ENCODE data around the gene GCNA. TPM values are rescaled to one million over a fixed set of nuclear protein-coding genes. Genes with fewer than 3 reads are reported as not detected.
"Not testable (repeated sequence)": the region's sequence is repeated elsewhere in the genome, so short reads cannot be mapped to it uniquely, and the experiment has no call there.

GCNA gene
- total and polyA plus RNA-seq, 10 of the 15 experiments (the other 5 are each of a cell fraction or from before 2014, with no cell fraction given) = 0.37 to 1.6 (median 0.90) TPM

- TF ChIP-seq PAX5 (IDR thresholded peaks at IDR 0.05; ENCODE audit: borderline replicate concordance, low read depth, low read length) = no peak
Observed at GRCh38 chrX:71640002-71640401, 61.8 kb downstream of the GCNA start (continued).

GRCh38 chrX:71644406-71644805, 66.2 kb downstream of the GCNA start:
- H3K9me3 ChIP-seq (replicated peaks; ENCODE audit: control insufficient read depth, insufficient read depth, low read length); H2AFZ ChIP-seq (ENCODE audit: control insufficient read depth, low read depth, low read length); H4K20me1 ChIP-seq (ENCODE audit: control insufficient read depth, insufficient read depth); H3K36me3 ChIP-seq (ENCODE audit: control insufficient read depth in 2 of 2, insufficient read depth in 2 of 2, low read length in 1 of 2); H3K79me2 ChIP-seq (ENCODE audit: control insufficient read depth, insufficient read depth, low read length); DNase-seq (ENCODE audit: low read depth, low spot score); H3K9ac ChIP-seq (ENCODE audit: control insufficient read depth, insufficient read depth, low read length); BruUV-seq (replicated peaks); CTCF ChIA-PET; FAIRE-seq; SMC1A ChIA-PET (ENCODE audit: uncharacterized antibody, unreplicated experiment); H3K4me3 ChIP-seq; H3K4me2 ChIP-seq (ENCODE audit: control insufficient read depth, insufficient read depth); H3K27ac ChIP-seq (ENCODE audit: control insufficient read depth, insufficient read depth); ATAC-seq; POLR2A ChIA-PET; RAD21 ChIA-PET (ENCODE audit: unreplicated experiment); intact Hi-C loops (cut with micrococcal nuclease; ENCODE audit: unreplicated experiment); H3K27me3 ChIP-seq (replicated peaks in 1 of 2; ENCODE audit: control insufficient read depth in 2 of 2, insufficient read depth in 2 of 2, low read length in 1 of 2); in situ Hi-C loops (cut with MboI); H3K4me1 ChIP-seq (ENCODE audit: control insufficient read depth, insufficient read depth, low read length): not testable (repeated sequence)
- 53% methylated on average over 6 of the region's 6 CpGs for WGBS (ENCODE audit: insufficient coverage, insufficient replicate concordance, low lambda C conversion rate, missing lambda C conversion rate)

- Histone ChIP-seq H3K79me2 (ENCODE audit: control insufficient read depth, insufficient read depth, low read length) (no peaks in the 10 kb centered on the region), H3K9me3 (replicated peaks; ENCODE audit: control insufficient read depth, insufficient read depth, low read length) (no peaks in the 10 kb centered on the region), H4K20me1 (ENCODE audit: control insufficient read depth, insufficient read depth) (no peaks in the 10 kb centered on the region), H3K4me1 (ENCODE audit: control insufficient read depth, insufficient read depth, low read length) (0 out of 2 replicates have a peak, but pooled peaks cover 3% of the 10 kb centered on the region), H2AFZ (ENCODE audit: control insufficient read depth, low read depth, low read length) (peak overlapping the region; percentile 62), H3K4me2 (ENCODE audit: control insufficient read depth, insufficient read depth) (no peak overlapping the region; the same call in 1 of the 2 replicates), H3K4me3 (no peak overlapping the region), H3K9ac (ENCODE audit: control insufficient read depth, insufficient read depth, low read length) (no peak overlapping the region), H3K27ac (ENCODE audit: control insufficient read depth, insufficient read depth) (peak overlapping the region; percentile 27; the same call in 1 of the 2 replicates), H3K27me3 (replicated peaks in 1 of 2; ENCODE audit: control insufficient read depth in 2 of 2, insufficient read depth in 2 of 2, low read length in 1 of 2) (no peaks in the 10 kb centered on the region), H3K36me3 (ENCODE audit: control insufficient read depth in 2 of 2, insufficient read depth in 2 of 2, low read length in 1 of 2) (no peaks in the 10 kb centered on the region)
- POLR2A ChIA-PET = interaction anchor here (1.9 kb wide), 1 partner anchor 29 kb away, joined by 6 read pairs; no protein-coding TSS in a partner anchor
- intact Hi-C loops (cut with micrococcal nuclease; ENCODE audit: unreplicated experiment) (loop anchor here (1.0 to 5.0 kb wide), 5 partner anchors 28 to 218 kb away; partner anchors contain the start of gene CXCR3), in situ Hi-C loops (cut with MboI) (loop anchor here (5.0 to 25.0 kb wide), 4 partner anchors 33 to 863 kb away; partner anchors contain the start of gene CXCR3)
- WGBS (ENCODE audit: insufficient coverage, insufficient replicate concordance, low lambda C conversion rate, missing lambda C conversion rate) = 39% methylated on average over 4 of the region's 4 CpGs
- peak; percentile 96 for ATAC-seq
- BruUV-seq (replicated peaks) = no TSS peak
- DNase-seq (ENCODE audit: low read depth, low spot score) = no peak
- RAD21 ChIA-PET (ENCODE audit: unreplicated experiment) = interaction anchor here (0.6 to 2.8 kb wide), 7 partner anchors 14 to 113 kb away, joined by 3 to 24 read pairs (median 5); partner anchors contain the start of gene CXCR3
- FAIRE-seq = peak; percentile 76
- SMC1A ChIA-PET (ENCODE audit: uncharacterized antibody, unreplicated experiment) = interaction anchor here (1.0 to 4.7 kb wide), 11 partner anchors 12 to 137 kb away, joined by 3 to 33 read pairs (median 5); partner anchors contain the start of gene CXCR3
- CTCF ChIA-PET = interaction anchor here (0.6 to 3.6 kb wide), 19 partner anchors 12 to 468 kb away, joined by 3 to 25 read pairs (median 5); partner anchors contain the start of genes CXCR3 and OGT
- TF ChIP-seq IKZF1 (conservative IDR thresholded peaks at IDR 0.05) = peak; percentile 18; the same call in 1 of the 2 replicates
- TF ChIP-seq REST (IDR thresholded peaks at IDR 0.05; ENCODE audit: low read depth, low read length) = no peak
- peak; percentile 39 to 56 (median 54); a peak in 4 of 6 replicates for TF ChIP-seq CTCF (IDR thresholded peaks at IDR 0.05 in 2 of 3, conservative IDR thresholded peaks at IDR 0.05 in 1 of 3; ENCODE audit: control insufficient read depth in 2 of 3, extremely low read depth in 1 of 3, insufficient read depth in 1 of 3, low read depth in 3 of 3, low read length in 3 of 3)
- TF ChIP-seq MTA3 (IDR thresholded peaks at IDR 0.05; ENCODE audit: borderline replicate concordance, low read length) = no peak
- peak; percentile 66 for TF ChIP-seq SPI1 (IDR thresholded peaks at IDR 0.05; ENCODE audit: borderline replicate concordance, insufficient read depth, low read depth, low read length)
- TF ChIP-seq YY1 (IDR thresholded peaks at IDR 0.05; ENCODE audit: low read depth, low read length) = 0 out of 2 replicates have a peak, but pooled peaks have one; percentile 39
Observed at GRCh38 chrX:71650333-71650969, 72.2 kb downstream of the GCNA start.
